ENCODE data around the gene GNB4.

Gene GNB4

GRCh38 chr3:179451265-179452175, at the start of gene GNB4:
TSS of gene GNB4 (minus strand) at chr3:179451470. CDS start at chr3:179426200, 25,270 bp downstream.
- peak; percentile 70 for DNase-seq

GRCh38 chr3:179495483-179495882, 44.2 kb upstream of the GNB4 start:
- DNase-seq = no peak

GRCh38 chr3:179493260-179493659, 42.0 kb upstream of the GNB4 start:
- DNase-seq = no peak

- DNase-seq = no peak
Measured at GRCh38 chr3:179488213-179488612, 36.9 kb upstream of the GNB4 start.

- DNase-seq = no peak
Measured at GRCh38 chr3:179486806-179487205, 35.5 kb upstream of the GNB4 start.

- DNase-seq = no peak
Measured at GRCh38 chr3:179482857-179483256, 31.6 kb upstream of the GNB4 start.

- no peak for DNase-seq
Measured at GRCh38 chr3:179476215-179476614, 24.9 kb upstream of the GNB4 start.

- DNase-seq = no peak
Measured at GRCh38 chr3:179474480-179474879, 23.2 kb upstream of the GNB4 start.

- DNase-seq = no peak
Measured at GRCh38 chr3:179473565-179473964, 22.3 kb upstream of the GNB4 start.

GRCh38 chr3:179464323-179465092, 13.2 kb upstream of the GNB4 start:
- no peak for DNase-seq

GRCh38 chr3:179463319-179463718, 12.0 kb upstream of the GNB4 start:
- DNase-seq = no peak

GRCh38 chr3:179460260-179460659, 9.0 kb upstream of the GNB4 start:
- no peak for DNase-seq

GRCh38 chr3:179455954-179456353, 4.7 kb upstream of the GNB4 start:
- DNase-seq = no peak

- no peak for DNase-seq
Measured at GRCh38 chr3:179454887-179455286, 3.6 kb upstream of the GNB4 start.

GRCh38 chr3:179453967-179454366, 2.7 kb upstream of the GNB4 start:
- no peak for DNase-seq

GRCh38 chr3:179452872-179453271, 1.6 kb upstream of the GNB4 start:
- no peak for DNase-seq

- DNase-seq = no peak
Measured at GRCh38 chr3:179452176-179452564, 900 bp upstream of the GNB4 start.

- peak; percentile 62 for DNase-seq
Measured at GRCh38 chr3:179450901-179451264, 387 bp downstream of the GNB4 start.

GRCh38 chr3:179450261-179450701, 989 bp downstream of the GNB4 start:
- DNase-seq = no peak

- DNase-seq = no peak
Measured at GRCh38 chr3:179449636-179450035, 1.6 kb downstream of the GNB4 start.

- DNase-seq = no peak
Measured at GRCh38 chr3:179447251-179447650, 4.0 kb downstream of the GNB4 start.

- DNase-seq = no peak
Measured at GRCh38 chr3:179446501-179446900, 4.8 kb downstream of the GNB4 start.

GRCh38 chr3:179438841-179439240, 12.4 kb downstream of the GNB4 start:
- DNase-seq = no peak

GRCh38 chr3:179436517-179436916, 14.8 kb downstream of the GNB4 start:
- DNase-seq = no peak
